GM12874 (cell line): Measurements from ENCODE around the gene P4HB.

Source experiments
- TF ChIP-seq, protein P1 (sequence below): IDR thresholded peaks from 2 replicates; pipeline ENCODE4 v1.5.1; 2011; ENCODE audit warnings: low read depth, mild to moderate bottlenecking, control low read depth, low read length, moderate library complexity; ENCODE audit not compliant: insufficient read depth

P4HB gene

DNA sequence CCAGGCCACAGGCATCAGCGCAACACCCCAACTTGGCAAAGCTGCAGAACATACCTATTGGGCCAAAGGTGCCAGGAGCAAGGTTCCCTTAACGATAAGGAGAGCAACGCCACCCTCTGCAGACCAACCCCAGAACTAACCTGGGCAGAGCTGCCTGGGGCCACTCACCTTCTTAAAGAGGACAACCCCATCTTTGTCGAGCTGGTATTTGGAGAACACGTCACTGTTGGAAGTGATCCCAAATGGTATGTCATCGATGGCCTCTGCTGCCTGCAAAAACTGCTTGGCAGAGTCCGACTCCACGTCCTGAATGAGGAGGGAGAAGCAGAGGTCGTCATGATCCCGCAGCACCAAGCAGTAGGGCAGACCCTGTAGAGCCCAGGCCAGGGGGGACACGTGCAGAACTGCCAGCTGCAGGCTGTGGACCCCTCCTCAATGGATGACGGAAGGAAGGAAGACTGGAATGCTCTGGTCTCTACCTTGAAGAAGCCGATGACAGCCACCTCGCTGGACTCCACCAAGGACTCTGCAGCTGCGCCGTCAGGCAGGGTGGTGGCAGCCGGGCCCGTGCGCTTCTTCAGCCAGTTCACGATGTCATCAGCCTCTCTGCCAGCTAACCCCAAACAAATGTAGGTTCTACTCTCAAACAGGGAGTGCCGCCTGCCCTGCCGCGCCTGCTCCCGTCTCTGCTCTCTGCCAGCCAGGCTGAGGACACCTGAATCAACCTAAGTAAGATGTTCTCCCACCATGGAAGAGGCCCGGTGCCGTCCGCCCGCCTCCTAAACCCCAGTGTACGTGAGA is 5.2 kb downstream of the P4HB start:
- TF ChIP-seq, protein P1, sequence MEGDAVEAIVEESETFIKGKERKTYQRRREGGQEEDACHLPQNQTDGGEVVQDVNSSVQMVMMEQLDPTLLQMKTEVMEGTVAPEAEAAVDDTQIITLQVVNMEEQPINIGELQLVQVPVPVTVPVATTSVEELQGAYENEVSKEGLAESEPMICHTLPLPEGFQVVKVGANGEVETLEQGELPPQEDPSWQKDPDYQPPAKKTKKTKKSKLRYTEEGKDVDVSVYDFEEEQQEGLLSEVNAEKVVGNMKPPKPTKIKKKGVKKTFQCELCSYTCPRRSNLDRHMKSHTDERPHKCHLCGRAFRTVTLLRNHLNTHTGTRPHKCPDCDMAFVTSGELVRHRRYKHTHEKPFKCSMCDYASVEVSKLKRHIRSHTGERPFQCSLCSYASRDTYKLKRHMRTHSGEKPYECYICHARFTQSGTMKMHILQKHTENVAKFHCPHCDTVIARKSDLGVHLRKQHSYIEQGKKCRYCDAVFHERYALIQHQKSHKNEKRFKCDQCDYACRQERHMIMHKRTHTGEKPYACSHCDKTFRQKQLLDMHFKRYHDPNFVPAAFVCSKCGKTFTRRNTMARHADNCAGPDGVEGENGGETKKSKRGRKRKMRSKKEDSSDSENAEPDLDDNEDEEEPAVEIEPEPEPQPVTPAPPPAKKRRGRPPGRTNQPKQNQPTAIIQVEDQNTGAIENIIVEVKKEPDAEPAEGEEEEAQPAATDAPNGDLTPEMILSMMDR: no peak

DNA sequence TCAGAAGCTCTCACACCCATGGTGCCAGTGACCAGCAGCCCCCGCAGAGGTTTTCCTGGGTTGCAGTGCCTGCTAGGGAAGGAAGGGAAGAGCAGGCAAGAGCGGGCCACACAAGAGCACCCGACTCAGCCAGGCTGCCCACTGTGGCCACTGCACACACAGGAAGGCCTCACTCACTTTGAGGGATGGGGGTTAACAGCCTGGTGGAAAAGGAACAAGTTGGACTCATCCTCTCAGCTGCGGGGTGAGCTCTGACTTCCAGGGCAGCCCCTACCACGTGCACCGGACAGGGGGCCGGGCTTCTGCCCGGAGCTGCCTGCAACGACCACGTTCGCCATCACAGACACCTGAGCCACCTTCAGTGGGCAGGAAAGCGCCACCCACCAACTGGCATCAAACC is 8.1 kb downstream of the P4HB start:
- TF ChIP-seq, protein P1: no peak

DNA sequence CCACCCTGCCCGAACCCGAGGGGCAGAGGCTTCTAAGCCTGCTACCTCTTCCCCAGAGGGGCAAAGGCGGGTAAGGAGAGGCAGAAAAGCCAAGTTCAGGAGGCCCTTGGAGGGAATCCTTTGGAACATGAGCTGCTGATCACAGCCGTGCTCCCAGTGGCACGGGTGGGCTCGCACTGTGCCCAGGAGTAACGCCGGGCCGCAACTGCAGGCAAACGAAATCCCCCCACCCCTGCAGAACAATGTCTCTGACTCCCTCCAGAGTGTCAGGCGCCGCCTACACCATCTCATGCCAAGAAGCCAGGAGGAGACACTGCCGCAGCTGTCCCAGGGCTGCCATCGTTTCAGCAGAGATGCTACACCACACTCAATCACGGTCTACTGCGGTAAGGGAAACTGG is 8.9 kb downstream of the P4HB start:
- TF ChIP-seq, protein P1: no peak

DNA sequence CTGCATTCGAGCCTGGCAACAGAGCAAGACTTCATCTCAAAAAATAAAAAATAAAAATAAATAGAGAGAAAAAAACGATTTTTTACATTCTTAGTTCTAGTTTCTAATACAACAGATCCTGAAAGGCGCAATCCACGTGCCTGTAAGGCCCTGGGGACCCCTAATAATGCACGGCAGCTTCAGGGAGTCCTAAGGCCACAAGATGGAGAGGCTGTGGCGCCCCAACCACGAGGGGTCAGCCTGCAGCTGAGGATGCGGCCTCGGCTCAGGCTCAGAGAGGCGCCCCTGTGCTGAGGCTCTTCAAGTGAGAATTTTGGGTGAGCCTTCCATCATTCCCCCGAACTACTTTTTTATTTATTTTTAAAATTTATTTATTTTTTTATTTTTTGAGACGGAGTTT is 10.9 kb downstream of the P4HB start:
- TF ChIP-seq, protein P1: no peak

DNA sequence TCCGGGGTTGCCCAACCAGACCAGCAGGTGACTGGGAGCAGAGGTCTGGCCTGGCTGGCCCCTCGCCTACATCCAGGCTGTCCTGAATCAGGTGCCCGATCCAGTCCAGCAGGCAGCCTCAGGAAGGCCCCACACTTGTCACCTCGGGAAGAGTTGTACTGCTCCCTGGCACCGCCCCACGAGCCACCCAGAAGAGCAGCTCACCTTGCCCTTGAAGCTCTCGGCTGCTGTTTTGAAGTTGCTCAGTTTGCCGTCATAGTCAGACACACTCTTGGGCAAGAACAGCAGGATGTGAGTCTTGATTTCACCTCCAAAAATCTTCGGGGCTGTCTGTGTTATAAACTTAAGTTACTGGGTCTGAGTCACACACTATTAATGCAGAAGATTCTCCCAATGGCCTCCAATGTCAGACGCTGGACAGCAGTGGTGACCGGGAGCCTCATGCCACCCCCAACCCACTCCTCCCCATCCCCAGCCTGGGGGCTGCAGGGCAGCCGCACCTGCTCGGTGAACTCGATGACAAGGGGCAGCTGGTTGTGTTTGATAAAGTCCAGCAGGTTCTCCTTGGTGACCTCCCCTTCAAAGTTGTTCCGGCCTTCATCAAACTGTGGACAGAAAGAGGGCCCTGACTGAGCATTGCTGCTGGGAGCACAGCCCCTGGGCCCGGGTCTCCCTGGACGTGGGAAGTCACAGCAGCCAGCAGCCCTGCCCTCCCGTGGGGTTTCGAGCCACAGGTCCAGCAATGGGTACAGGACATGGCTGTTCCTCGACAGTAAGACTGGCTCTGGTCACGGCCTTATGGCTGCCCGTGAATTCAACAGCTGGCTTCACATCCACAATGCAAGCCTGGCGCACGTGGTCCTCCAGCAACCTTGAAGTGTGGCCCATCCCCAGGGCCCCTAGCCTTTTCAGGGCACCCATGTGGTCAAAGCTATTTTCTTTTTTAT is 13.3 kb downstream of the P4HB start:
- TF ChIP-seq, protein P1: no peak

DNA sequence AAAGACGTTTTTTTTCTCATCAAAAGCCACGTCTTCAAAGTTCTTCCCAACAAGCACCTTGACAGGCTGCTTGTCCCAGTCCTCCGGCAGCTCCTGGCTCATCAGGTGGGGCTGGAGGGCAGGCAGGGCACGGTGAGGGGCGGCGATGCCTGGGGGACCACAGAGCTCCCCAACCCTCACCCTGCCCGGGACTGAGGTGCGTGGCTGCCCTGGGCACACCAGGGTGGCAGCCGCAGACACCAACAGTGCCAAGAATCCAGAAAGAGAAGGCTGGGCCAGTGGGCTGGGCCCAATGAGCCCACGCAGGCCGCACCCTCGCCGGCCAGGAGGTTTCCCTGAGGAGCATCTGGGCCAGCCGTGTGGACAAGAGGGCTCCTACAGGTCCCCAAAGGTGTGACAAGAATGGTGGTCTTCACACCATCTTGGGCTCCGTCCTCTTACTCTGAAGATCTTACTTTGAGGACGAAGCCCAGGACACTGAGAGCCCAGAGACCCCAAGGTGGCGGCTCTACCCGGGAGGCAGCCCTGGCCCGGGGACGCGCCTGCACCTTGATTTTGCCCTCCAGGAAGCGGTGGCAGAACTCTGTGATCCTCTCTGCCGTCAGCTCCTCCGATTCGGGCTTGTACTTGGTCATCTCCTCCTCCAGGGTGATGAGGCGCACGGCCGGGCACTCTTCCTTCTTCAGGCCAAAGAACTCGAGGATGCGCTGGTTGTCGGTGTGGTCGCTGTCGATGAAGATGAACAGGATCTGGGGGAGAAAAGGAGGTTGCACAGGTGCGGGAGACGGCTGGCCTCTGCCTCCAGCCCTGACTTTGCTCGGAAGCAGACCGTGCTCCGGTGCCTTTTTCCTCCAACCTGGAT is 14.2 kb downstream of the P4HB start:
- TF ChIP-seq, protein P1: no peak
